OCI-LY7 (cell line): ENCODE measurements around the gene LRRC4B. TPM values are rescaled to one million over a fixed set of nuclear protein-coding genes. Genes with fewer than 3 reads are reported as not detected.

Experiments
- BruUV-seq: library from RNA; stranded (reverse); fragments of 400-500 nt; replicated peaks from 2 replicates; lab custom pipeline; 2021; lab: Mats Ljungman, UMichigan
- CTCF ChIA-PET: fragments of 300-600 bp; sonication (Branson Sonifier 250); formaldehyde crosslinking; loops from one replicate; lab custom pipeline; 2022; ENCODE audit warnings: antibody characterized with exemption; ENCODE audit not compliant: unreplicated experiment; lab: Charles Lee
- POLR2A ChIA-PET: fragments of 300-600 bp; sonication (Branson Sonifier 250); formaldehyde crosslinking; loops from one replicate; lab custom pipeline; 2022; ENCODE audit warnings: antibody characterized with exemption; lab: Charles Lee
- DNase-seq: peaks from one replicate; pipeline ENCODE4 v3.0.0-alpha.2; 2015; ENCODE audit warnings: low spot score
- H2AFZ ChIP-seq: fragments of 200-600 bp; sonication (generic), shearing (Covaris generic); 2 replicates; pipeline ENCODE4 v1.6.1; 2014; ENCODE audit warnings: mild to moderate bottlenecking, antibody characterized with exemption, low read length, moderate library complexity
- H3K27ac ChIP-seq: fragments of 200-600 bp; sonication (generic); 2 replicates; pipeline ENCODE4 v1.5.1; 2014; ENCODE audit warnings: mixed run types, low read depth, mild to moderate bottlenecking, moderate library complexity, low read length, inconsistent platforms; ENCODE audit not compliant: poor library complexity, severe bottlenecking
- H3K36me3 ChIP-seq: fragments of 200-600 bp; sonication (generic); 2 replicates; pipeline ENCODE4 v1.6.1; 2014; ENCODE audit warnings: mild to moderate bottlenecking, antibody characterized with exemption, low read length, moderate library complexity, mixed read lengths; ENCODE audit not compliant: insufficient read depth
- H3K4me1 ChIP-seq: fragments of 200-600 bp; sonication (generic); 2 replicates; pipeline ENCODE4 v1.5.1; 2014; ENCODE audit warnings: mild to moderate bottlenecking, low read length; ENCODE audit not compliant: insufficient read depth, poor library complexity, severe bottlenecking
- H3K4me2 ChIP-seq: fragments of 200-600 bp; sonication (generic); 2 replicates; pipeline ENCODE4 v1.6.1; 2014; ENCODE audit warnings: mild to moderate bottlenecking, low read length
- H3K4me3 ChIP-seq: fragments of 200-600 bp; sonication (generic); 2 replicates; pipeline ENCODE4 v1.5.1; 2014; ENCODE audit warnings: mild to moderate bottlenecking, low read depth, low read length; ENCODE audit not compliant: poor library complexity, severe bottlenecking
- H3K79me2 ChIP-seq: fragments of 200-600 bp; sonication (generic); 2 replicates; pipeline ENCODE4 v1.6.1; 2016; ENCODE audit warnings: low read depth, mild to moderate bottlenecking, low read length, moderate library complexity, mixed read lengths; ENCODE audit not compliant: insufficient read depth
- H3K9me2 ChIP-seq: fragments of 200-600 bp; sonication (generic); 2 replicates; pipeline ENCODE4 v1.6.1; 2016; ENCODE audit warnings: mild to moderate bottlenecking, low read length, mixed read lengths; ENCODE audit not compliant: insufficient read depth
- H3K9me3 ChIP-seq: fragments of 200-600 bp; sonication (generic); 2 replicates; pipeline ENCODE4 v1.6.1; 2014; ENCODE audit warnings: mild to moderate bottlenecking, mixed run types, low read length, mixed read lengths
- H4K20me1 ChIP-seq: fragments of 200-600 bp; sonication (generic); 2 replicates; pipeline ENCODE4 v1.6.1; 2014; ENCODE audit warnings: mild to moderate bottlenecking, antibody characterized with exemption, low read length, moderate library complexity, mixed read lengths; ENCODE audit not compliant: insufficient read depth
- EZH2phosphoT487 ChIP-seq: fragments of 200-600 bp; sonication (generic); IDR thresholded peaks from 2 replicates; pipeline ENCODE4 v1.6.1; 2018; ENCODE audit warnings: low read depth, borderline replicate concordance, mild to moderate bottlenecking, mixed run types, antibody characterized with exemption, low read length, moderate library complexity, mixed read lengths
- intact Hi-C: fragments of 100-400 bp; cut with micrococcal nuclease; formaldehyde crosslinking; loops from one replicate; pipeline ENCODE4 v1.10.0; 2022; ENCODE audit not compliant: unreplicated experiment
- total RNA-seq, 2 experiments: library from RNA; depleted of rRNA in 1 of 2; stranded (reverse); fragments of >200 nt in 1 of 2; shearing (Covaris generic) in 1 of 2; gene quantifications; 2 replicates each; pipeline ENCODE4 v1.2.3, GENCODE V29; 2014 to 2022
- TF ChIP-seq, protein P1 (sequence below): fragments of 200-600 bp; sonication (generic); conservative IDR thresholded peaks from 2 replicates; pipeline ENCODE4 v1.5.1; 2014; ENCODE audit warnings: mild to moderate bottlenecking, antibody characterized with exemption, low read length, moderate library complexity, mixed read lengths

The LRRC4B gene
- total RNA-seq, 2 experiments from 2014 or later: 0.29 TPM; not detected in 1

DNA sequence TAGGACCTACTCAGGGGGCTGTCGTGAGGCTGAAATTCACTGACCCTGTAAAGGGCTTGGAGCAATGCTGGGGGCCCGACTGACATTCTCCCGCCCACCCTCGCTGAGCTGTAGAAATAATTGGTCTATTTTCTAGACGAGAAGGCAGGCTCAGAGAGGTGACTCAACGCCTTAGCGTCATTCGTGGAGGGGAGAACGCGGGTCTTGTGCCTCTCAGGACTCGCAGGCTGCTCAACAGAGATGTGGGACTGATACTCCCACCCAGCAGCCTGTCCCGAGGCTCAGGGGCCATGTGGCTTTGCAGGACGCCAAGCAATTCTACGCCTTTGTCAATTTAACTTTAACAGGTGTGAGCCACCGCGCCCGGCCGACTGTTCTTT is 30.9 kb downstream of the LRRC4B start:
- Histone ChIP-seq H3K9me3 (no peaks in the 10 kb centered on the region), H3K36me3 (no peaks in the 10 kb centered on the region), H3K4me2 (no peak overlapping the region), H4K20me1 (no peaks in the 10 kb centered on the region), H3K4me3 (no peak overlapping the region), H3K9me2 (no peaks in the 10 kb centered on the region), H3K79me2 (no peaks in the 10 kb centered on the region), H3K27ac (no peak overlapping the region), H2AFZ (no peak overlapping the region), H3K4me1 (no peaks in the 10 kb centered on the region)
- ChIA-PET POLR2A (no interaction called here), CTCF (no interaction called here)
- intact Hi-C loops: loop anchor here (5.0 kb wide), 1 partner anchor 245 kb away; no protein-coding TSS in a partner anchor
- DNase-seq: no peak
- TF ChIP-seq EZH2phosphoT487: no peak
- TF ChIP-seq, protein P1, sequence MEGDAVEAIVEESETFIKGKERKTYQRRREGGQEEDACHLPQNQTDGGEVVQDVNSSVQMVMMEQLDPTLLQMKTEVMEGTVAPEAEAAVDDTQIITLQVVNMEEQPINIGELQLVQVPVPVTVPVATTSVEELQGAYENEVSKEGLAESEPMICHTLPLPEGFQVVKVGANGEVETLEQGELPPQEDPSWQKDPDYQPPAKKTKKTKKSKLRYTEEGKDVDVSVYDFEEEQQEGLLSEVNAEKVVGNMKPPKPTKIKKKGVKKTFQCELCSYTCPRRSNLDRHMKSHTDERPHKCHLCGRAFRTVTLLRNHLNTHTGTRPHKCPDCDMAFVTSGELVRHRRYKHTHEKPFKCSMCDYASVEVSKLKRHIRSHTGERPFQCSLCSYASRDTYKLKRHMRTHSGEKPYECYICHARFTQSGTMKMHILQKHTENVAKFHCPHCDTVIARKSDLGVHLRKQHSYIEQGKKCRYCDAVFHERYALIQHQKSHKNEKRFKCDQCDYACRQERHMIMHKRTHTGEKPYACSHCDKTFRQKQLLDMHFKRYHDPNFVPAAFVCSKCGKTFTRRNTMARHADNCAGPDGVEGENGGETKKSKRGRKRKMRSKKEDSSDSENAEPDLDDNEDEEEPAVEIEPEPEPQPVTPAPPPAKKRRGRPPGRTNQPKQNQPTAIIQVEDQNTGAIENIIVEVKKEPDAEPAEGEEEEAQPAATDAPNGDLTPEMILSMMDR: no peak
- no TSS peak for BruUV-seq

- Histone ChIP-seq H3K27ac (no peak overlapping the region), H2AFZ (no peak overlapping the region), H3K9me2 (no peaks in the 10 kb centered on the region), H3K4me1 (no peaks in the 10 kb centered on the region), H3K4me2 (no peak overlapping the region), H3K9me3 (no peaks in the 10 kb centered on the region), H4K20me1 (no peaks in the 10 kb centered on the region), H3K36me3 (no peaks in the 10 kb centered on the region), H3K4me3 (no peak overlapping the region), H3K79me2 (no peaks in the 10 kb centered on the region)
- no TSS peak for BruUV-seq
- intact Hi-C loops: loop anchor here (5.0 kb wide), 1 partner anchor 246 kb away; no protein-coding TSS in a partner anchor
- no peak for TF ChIP-seq EZH2phosphoT487
- TF ChIP-seq, protein P1: peak; percentile 42
- POLR2A ChIA-PET: no interaction called here
- DNase-seq: no peak
- CTCF ChIA-PET: no interaction called here
Measured at GRCh38 chr19:50536662-50537305, 31.5 kb downstream of the LRRC4B start.

DNA sequence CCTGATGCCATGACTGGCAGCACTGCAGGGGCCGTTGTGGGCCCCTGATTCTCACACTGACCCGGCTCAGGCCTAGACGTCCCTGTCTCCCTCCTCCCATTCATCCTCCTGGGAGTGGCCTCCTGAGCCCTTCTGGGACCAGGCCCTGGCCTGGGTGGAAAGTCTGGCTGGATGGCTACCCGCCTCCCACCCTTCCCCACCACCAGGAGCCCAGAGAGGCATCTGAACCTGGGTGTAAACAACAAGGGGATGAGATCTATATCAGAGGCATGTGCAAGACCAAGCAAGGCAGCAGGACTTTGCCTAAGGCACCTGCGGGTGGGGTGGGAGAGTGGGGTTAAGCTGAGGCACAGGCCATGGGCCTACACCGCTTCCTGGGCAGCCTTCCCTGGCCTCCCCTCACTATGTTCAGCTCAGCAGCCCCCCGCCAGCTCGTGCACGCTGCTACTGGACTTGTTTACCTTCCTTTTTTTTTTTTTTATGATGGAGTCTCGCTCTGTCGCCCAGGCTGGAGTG is 32.5 kb downstream of the LRRC4B start:
- ChIA-PET CTCF (interaction anchor here (0.6 kb wide), 1 partner anchor 167 kb away, joined by 3 read pairs; no protein-coding TSS in a partner anchor), POLR2A (no interaction called here)
- H3K4me1 ChIP-seq: no peaks in the 10 kb centered on the region
- no peaks in the 10 kb centered on the region for H4K20me1 ChIP-seq
- no peaks in the 10 kb centered on the region for H3K9me2 ChIP-seq
- no peaks in the 10 kb centered on the region for H3K36me3 ChIP-seq
- H3K9me3 ChIP-seq: no peaks in the 10 kb centered on the region
- no peak overlapping the region for H2AFZ ChIP-seq
- no peak overlapping the region for H3K4me2 ChIP-seq
- no peak for DNase-seq
- intact Hi-C loops: loop anchor here (5.0 kb wide), 1 partner anchor 247 kb away; no protein-coding TSS in a partner anchor
- TF ChIP-seq, protein P1: no peak
- no peak for TF ChIP-seq EZH2phosphoT487
- H3K27ac ChIP-seq: no peak overlapping the region
- H3K4me3 ChIP-seq: no peak overlapping the region
- BruUV-seq: no TSS peak
- no peaks in the 10 kb centered on the region for H3K79me2 ChIP-seq
